H9 (cell line): ENCODE measurements around the gene ADAM30. TPM values are rescaled to one million over a fixed set of nuclear protein-coding genes. Genes with fewer than 3 reads are reported as not detected.

ENCODE experiments used
- DNase-seq: peaks from one replicate; pipeline ENCODE4 v3.0.0-alpha.2; 2017
- H2AFZ ChIP-seq: one replicate; pipeline ENCODE4 v1.6.1; 2013; ENCODE audit warnings: mild to moderate bottlenecking, low read length, control low read depth, moderate library complexity
- H2AK5ac ChIP-seq: 2 replicates; pipeline ENCODE4 v1.6.1; 2013; ENCODE audit warnings: low read length, control low read depth, mixed read lengths; ENCODE audit not compliant: insufficient read length
- H2BK120ac ChIP-seq: one replicate; pipeline ENCODE4 v1.6.1; 2013; ENCODE audit warnings: low read depth, mild to moderate bottlenecking, low read length, control low read depth, inconsistent platforms; ENCODE audit not compliant: poor library complexity, severe bottlenecking
- H2BK12ac ChIP-seq: 2 replicates; pipeline ENCODE4 v1.6.1; 2013; ENCODE audit warnings: low read length, control low read depth, mixed read lengths, low read depth; ENCODE audit not compliant: insufficient read length
- H2BK15ac ChIP-seq: 2 replicates; pipeline ENCODE4 v1.6.1; 2013; ENCODE audit warnings: low read depth, low read length, control low read depth
- H2BK20ac ChIP-seq: one replicate; pipeline ENCODE4 v1.6.1; 2013; ENCODE audit warnings: low read depth, mild to moderate bottlenecking, low read length, control low read depth, inconsistent platforms; ENCODE audit not compliant: poor library complexity, severe bottlenecking
- H2BK5ac ChIP-seq: 2 replicates; pipeline ENCODE4 v1.6.1; 2013; ENCODE audit warnings: low read length, control low read depth, mixed read lengths; ENCODE audit not compliant: insufficient read length
- H3K14ac ChIP-seq: 2 replicates; pipeline ENCODE4 v1.6.1; 2013; ENCODE audit warnings: low read length, control low read depth; ENCODE audit not compliant: insufficient read depth
- H3K18ac ChIP-seq: 2 replicates; pipeline ENCODE4 v1.6.1; 2013; ENCODE audit warnings: low read depth, mild to moderate bottlenecking, mixed read lengths, low read length, control low read depth; ENCODE audit not compliant: insufficient read length
- H3K23ac ChIP-seq: 2 replicates; pipeline ENCODE4 v1.6.1; 2013; ENCODE audit warnings: low read length, control low read depth, mixed read lengths, low read depth; ENCODE audit not compliant: insufficient read length
- H3K23me2 ChIP-seq: 2 replicates; pipeline ENCODE4 v1.6.1; 2013; ENCODE audit warnings: low read depth, mild to moderate bottlenecking, mixed read lengths, low read length, control low read depth; ENCODE audit not compliant: insufficient read length, poor library complexity, severe bottlenecking
- H3K27ac ChIP-seq: 2 replicates; pipeline ENCODE4 v1.5.1; 2013; ENCODE audit warnings: low read length, control low read depth, mixed read lengths, low read depth; ENCODE audit not compliant: insufficient read length
- H3K27me3 ChIP-seq: 2 replicates; pipeline ENCODE4 v1.6.1; 2013; ENCODE audit warnings: low read length, control low read depth, inconsistent platforms; ENCODE audit not compliant: insufficient read depth
- H3K4ac ChIP-seq: 2 replicates; pipeline ENCODE4 v1.6.1; 2013; ENCODE audit warnings: low read depth, mild to moderate bottlenecking, control low read depth, inconsistent platforms, low read length, moderate library complexity
- H3K4me1 ChIP-seq: 2 replicates; pipeline ENCODE4 v1.6.1; 2013; ENCODE audit warnings: low read length, control low read depth, inconsistent platforms; ENCODE audit not compliant: insufficient read depth
- H3K4me2 ChIP-seq: 2 replicates; pipeline ENCODE4 v1.6.1; 2013; ENCODE audit warnings: low read length, control low read depth, mixed read lengths; ENCODE audit not compliant: insufficient read length, insufficient read depth
- H3K56ac ChIP-seq: 2 replicates; pipeline ENCODE4 v1.6.1; 2013; ENCODE audit warnings: low read depth, mild to moderate bottlenecking, mixed read lengths, low read length, control low read depth; ENCODE audit not compliant: insufficient read length
- H3K79me1 ChIP-seq: 2 replicates; pipeline ENCODE4 v1.6.1; 2013; ENCODE audit warnings: low read depth, mild to moderate bottlenecking, moderate library complexity, low read length, control low read depth, inconsistent platforms; ENCODE audit not compliant: insufficient read depth, poor library complexity, severe bottlenecking
- H3K79me2 ChIP-seq: 2 replicates; pipeline ENCODE4 v1.6.1; 2013; ENCODE audit warnings: low read length, control low read depth, inconsistent platforms; ENCODE audit not compliant: insufficient read depth
- H3K9ac ChIP-seq: 2 replicates; pipeline ENCODE4 v1.6.1; 2013; ENCODE audit warnings: low read length, control low read depth, mixed read lengths; ENCODE audit not compliant: insufficient read length; ENCODE audit errors: extremely low read depth
- H3K9me3 ChIP-seq: one replicate; pipeline ENCODE4 v1.6.1; 2013; ENCODE audit warnings: low read depth, low read length, inconsistent platforms; ENCODE audit not compliant: control insufficient read depth
- H3T11ph ChIP-seq: one replicate; pipeline ENCODE4 v1.6.1; 2013; ENCODE audit warnings: mild to moderate bottlenecking, low read length, control low read depth, inconsistent platforms
- H4K20me1 ChIP-seq: one replicate; pipeline ENCODE4 v1.6.1; 2013; ENCODE audit not compliant: control insufficient read depth, insufficient read length, insufficient read depth
- H4K5ac ChIP-seq: 2 replicates; pipeline ENCODE4 v1.6.1; 2013; ENCODE audit warnings: low read depth, mild to moderate bottlenecking, mixed read lengths, low read length, control low read depth; ENCODE audit not compliant: insufficient read length
- H4K8ac ChIP-seq: replicated peaks from 2 replicates; pipeline ENCODE4 v1.6.1; 2013; ENCODE audit warnings: low read length, control low read depth, mixed read lengths, low read depth; ENCODE audit not compliant: insufficient read length
- H4K91ac ChIP-seq: 2 replicates; pipeline ENCODE4 v1.6.1; 2013; ENCODE audit warnings: low read depth, mild to moderate bottlenecking, moderate library complexity, mixed read lengths, low read length, control low read depth; ENCODE audit not compliant: insufficient read length
- H3K27ac Mint-ChIP-seq, 3 experiments: 2 replicates in 2 of 3; 3 replicates in 1 of 3; pipeline ENCODE4 v1.8.0; 2020 to 2021; ENCODE audit warnings: mixed read lengths in 3 of 3, mild to moderate bottlenecking in 1 of 3, moderate library complexity in 1 of 3
- H3K27me3 Mint-ChIP-seq: 2 replicates; pipeline ENCODE4 v1.8.0; 2021; ENCODE audit warnings: low read depth, mild to moderate bottlenecking, moderate library complexity, mixed read lengths
- H3K36me3 Mint-ChIP-seq, 3 experiments: 2 replicates in 2 of 3; 3 replicates in 1 of 3; pipeline ENCODE4 v1.8.0; 2020 to 2021; ENCODE audit warnings: low read depth in 3 of 3, mixed read lengths in 3 of 3; ENCODE audit not compliant: insufficient read depth in 1 of 3
- H3K4me1 Mint-ChIP-seq, 2 experiments: 2 replicates each; pipeline ENCODE4 v1.8.0; 2020; ENCODE audit warnings: mixed read lengths in 2 of 2
- H3K4me3 Mint-ChIP-seq, 2 experiments: 2 replicates in 1 of 2; 3 replicates in 1 of 2; pipeline ENCODE4 v1.8.0; 2020 to 2021; ENCODE audit warnings: mild to moderate bottlenecking in 2 of 2, mixed read lengths in 2 of 2, moderate library complexity in 1 of 2
- H3K9me3 Mint-ChIP-seq, 2 experiments: 2 replicates in 1 of 2; 3 replicates in 1 of 2; pipeline ENCODE4 v1.8.0; 2020; ENCODE audit warnings: mild to moderate bottlenecking in 2 of 2, mixed read lengths in 2 of 2, moderate library complexity in 1 of 2
- WGBS: extraction: QIAGEN DNeasy Blood & Tissue Kit; methylation state at CpG from one replicate; pipeline ENCODE4 v1.1.7; 2013; ENCODE audit warnings: missing lambda C conversion rate, low lambda C conversion rate, mixed read lengths; ENCODE audit not compliant: insufficient read length; ENCODE audit errors: extremely low coverage; 5-methylcytosine and 5-hydroxymethylcytosine counted together
- total RNA-seq: library from RNA; stranded (reverse); gene quantifications from 2 replicates; pipeline ENCODE4 v1.2.1, GENCODE V29; 2021
- TF ChIP-seq, protein P1 (sequence below): fragments of 200-600 bp; sonication (generic); conservative IDR thresholded peaks from 3 replicates; pipeline ENCODE4 v1.8.0; 2021; ENCODE audit warnings: antibody characterized with exemption, mild to moderate bottlenecking

Gene ADAM30
- total RNA-seq, 1 experiment from 2014 or later: not detected

DNA sequence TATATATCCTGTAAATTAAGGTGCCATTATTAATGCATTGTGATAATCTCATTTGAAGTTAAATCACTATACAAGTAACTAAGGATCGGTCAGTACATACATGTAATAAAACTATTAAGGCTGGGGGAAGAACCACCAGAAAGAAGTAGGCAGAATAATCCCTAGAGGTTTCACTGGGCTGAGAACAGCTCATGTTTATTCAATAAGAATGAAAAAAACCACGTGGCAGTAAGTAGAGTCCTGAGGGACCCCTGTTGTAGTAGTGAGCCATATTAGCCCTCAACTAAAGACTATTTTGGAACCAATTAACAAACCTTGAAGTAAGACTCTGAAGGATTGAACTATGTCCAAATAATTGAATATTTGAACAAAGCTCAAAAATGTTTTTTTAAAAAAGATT, 46.9 kb upstream of the ADAM30 start:
- H3K23ac ChIP-seq: no peak overlapping the region
- H4K20me1 ChIP-seq: no peaks in the 10 kb centered on the region
- H3K4ac ChIP-seq: no peak overlapping the region
- Mint-ChIP-seq H3K36me3 (peaks cover 1 to 19% (median 4%) of the 10 kb centered on the region in 3 experiments; a peak in 5 of 7 replicates), H3K4me1 (no peaks in the 10 kb centered on the region), H3K9me3 (no peaks in the 10 kb centered on the region), H3K27me3 (no peaks in the 10 kb centered on the region), H3K4me3 (no peak overlapping the region), H3K27ac (no peak overlapping the region)
- no CpG with 5 or more reads among the region's 2 CpGs for WGBS
- no peak overlapping the region for H4K5ac ChIP-seq
- H4K91ac ChIP-seq: no peak overlapping the region
- H3K18ac ChIP-seq: no peak overlapping the region
- no peak overlapping the region for H3K9ac ChIP-seq
- H3K9me3 ChIP-seq: no peaks in the 10 kb centered on the region
- no peaks in the 10 kb centered on the region for H3K4me1 ChIP-seq
- H3K27ac ChIP-seq: no peak overlapping the region
- no peak overlapping the region for H3T11ph ChIP-seq
- H3K56ac ChIP-seq: no peak overlapping the region
- H2BK120ac ChIP-seq: no peak overlapping the region
- no peak overlapping the region for H2AK5ac ChIP-seq
- no peak for DNase-seq
- no peak overlapping the region for H2AFZ ChIP-seq
- no peak overlapping the region for H2BK15ac ChIP-seq
- H2BK12ac ChIP-seq: no peak overlapping the region
- H3K79me2 ChIP-seq: no peaks in the 10 kb centered on the region
- no peaks in the 10 kb centered on the region for H3K27me3 ChIP-seq
- no peaks in the 10 kb centered on the region for H3K23me2 ChIP-seq
- no peak overlapping the region for H4K8ac ChIP-seq
- TF ChIP-seq, protein P1, sequence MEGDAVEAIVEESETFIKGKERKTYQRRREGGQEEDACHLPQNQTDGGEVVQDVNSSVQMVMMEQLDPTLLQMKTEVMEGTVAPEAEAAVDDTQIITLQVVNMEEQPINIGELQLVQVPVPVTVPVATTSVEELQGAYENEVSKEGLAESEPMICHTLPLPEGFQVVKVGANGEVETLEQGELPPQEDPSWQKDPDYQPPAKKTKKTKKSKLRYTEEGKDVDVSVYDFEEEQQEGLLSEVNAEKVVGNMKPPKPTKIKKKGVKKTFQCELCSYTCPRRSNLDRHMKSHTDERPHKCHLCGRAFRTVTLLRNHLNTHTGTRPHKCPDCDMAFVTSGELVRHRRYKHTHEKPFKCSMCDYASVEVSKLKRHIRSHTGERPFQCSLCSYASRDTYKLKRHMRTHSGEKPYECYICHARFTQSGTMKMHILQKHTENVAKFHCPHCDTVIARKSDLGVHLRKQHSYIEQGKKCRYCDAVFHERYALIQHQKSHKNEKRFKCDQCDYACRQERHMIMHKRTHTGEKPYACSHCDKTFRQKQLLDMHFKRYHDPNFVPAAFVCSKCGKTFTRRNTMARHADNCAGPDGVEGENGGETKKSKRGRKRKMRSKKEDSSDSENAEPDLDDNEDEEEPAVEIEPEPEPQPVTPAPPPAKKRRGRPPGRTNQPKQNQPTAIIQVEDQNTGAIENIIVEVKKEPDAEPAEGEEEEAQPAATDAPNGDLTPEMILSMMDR: no peak
- no peak overlapping the region for H2BK20ac ChIP-seq
- H2BK5ac ChIP-seq: no peak overlapping the region
- H3K79me1 ChIP-seq: no peaks in the 10 kb centered on the region
- no peak overlapping the region for H3K14ac ChIP-seq
- no peak overlapping the region for H3K4me2 ChIP-seq
